Gastroesophageal sphincter (tissue), 4 donors: ENCODE results near the gene COL5A1. TPM values are rescaled to one million over a fixed set of nuclear protein-coding genes. Genes with fewer than 3 reads are reported as not detected.

Experiments
- ATAC-seq: fragments of 150-250 bp; one replicate; pipeline ENCODE4 v1.9.1; 2016; ENCODE audit warnings: mild to moderate bottlenecking, moderate library complexity
- H3K27ac ChIP-seq, 4 donors: fragments of 200-600 bp; sonication (generic) in 3 of 4; 1 replicate in 3 of 4; 2 replicates in 1 of 4; pipeline ENCODE4 v1.5.1; 2016 to 2019
- H3K27me3 ChIP-seq: fragments of 200-600 bp; sonication (generic); one replicate; pipeline ENCODE4 v1.5.1; 2019
- H3K36me3 ChIP-seq, 2 donors: fragments of 200-600 bp; sonication (generic); one replicate each; pipeline ENCODE4 v1.5.1; 2019; ENCODE audit warnings: control low read depth in 1 of 2
- H3K4me1 ChIP-seq, 3 donors: fragments of 200-600 bp; sonication (generic); 1 replicate in 2 of 3; 2 replicates in 1 of 3; pipeline ENCODE4 v1.5.1; 2016 to 2019; ENCODE audit warnings: control low read depth in 2 of 3
- H3K4me3 ChIP-seq, 2 donors: fragments of 200-600 bp; sonication (generic); one replicate each; pipeline ENCODE4 v1.5.1; 2019; ENCODE audit warnings: mild to moderate bottlenecking in 1 of 2, moderate library complexity in 1 of 2
- H3K9me3 ChIP-seq, 3 donors: fragments of 200-600 bp; sonication (generic); one replicate each; pipeline ENCODE4 v1.5.1; 2017 to 2019; ENCODE audit warnings: control low read depth in 2 of 3
- CTCF ChIP-seq, 4 experiments: fragments of 200-600 bp in 2 of 4; fragments of 450-650 bp in 2 of 4; sonication (generic) in 1 of 4; IDR thresholded peaks; one replicate each; pipeline ENCODE4 v1.5.1; 2017 to 2019; ENCODE audit warnings: antibody characterized with exemption in 4 of 4, mild to moderate bottlenecking in 2 of 4, moderate library complexity in 2 of 4
- EP300 ChIP-seq: sonication (generic); formaldehyde crosslinking; IDR thresholded peaks from one replicate; pipeline ENCODE4 v1.6.1; 2017; ENCODE audit warnings: antibody characterized with exemption, mild to moderate bottlenecking
- POLR2A ChIP-seq, 2 donors: fragments of 450-650 bp; IDR thresholded peaks; one replicate each; pipeline ENCODE4 v1.6.1; 2017; ENCODE audit warnings: antibody characterized with exemption in 2 of 2, mild to moderate bottlenecking in 2 of 2, moderate library complexity in 1 of 2
- POLR2AphosphoS5 ChIP-seq: sonication (generic); formaldehyde crosslinking; IDR thresholded peaks from one replicate; pipeline ENCODE4 v1.6.1; 2017; ENCODE audit warnings: antibody characterized with exemption
- WGBS, 2 donors: methylation state at CpG; one replicate each; pipeline ENCODE4 v1.1.5; 2018; ENCODE audit warnings: low coverage in 1 of 2; 5-methylcytosine and 5-hydroxymethylcytosine counted together
- total RNA-seq, 4 donors: library from RNA; depleted of rRNA; stranded (reverse); fragments of >200 nt; gene quantifications; one replicate each; pipeline ENCODE4 v1.1.0, GENCODE V29; 2016

The COL5A1 gene
- total RNA-seq, 4 donors from 2014 or later = 48.5 to 86.4 (median 74.9) TPM

- Histone ChIP-seq H3K4me1 (peaks cover 0 to 29% (median 7%) of the 10 kb centered on the region in 3 donors), H3K36me3 (peaks cover 0 to 92% of the 10 kb centered on the region in 2 donors), H3K4me3 (no peak overlapping the region), H3K27ac (peak overlapping the region in 1 of 4 donors; percentile 42), H3K27me3 (no peaks in the 10 kb centered on the region), H3K9me3 (no peaks in the 10 kb centered on the region)
- TF ChIP-seq POLR2A (IDR thresholded peaks at IDR 0.05) (no peak), POLR2AphosphoS5 (no peak), CTCF (IDR thresholded peaks at IDR 0.05) (no peak), EP300 (no peak)
- ATAC-seq = no peak
- 52 to 58% methylated on average over 3 to 8 of the region's 11 CpGs for WGBS, 2 donors
Observed at GRCh38 chr9:134812343-134812673, 170.7 kb downstream of the COL5A1 start.

GRCh38 chr9:134813841-134814240 is 172.2 kb downstream of the COL5A1 start:
- WGBS, 2 donors = no CpG with 5 or more reads among the region's 19 CpGs
- Histone ChIP-seq H3K9me3 (no peaks in the 10 kb centered on the region), H3K4me1 (peaks cover 0 to 14% (median 0%) of the 10 kb centered on the region in 3 donors), H3K27me3 (no peaks in the 10 kb centered on the region), H3K27ac (no peak overlapping the region), H3K4me3 (no peak overlapping the region), H3K36me3 (peaks cover 0 to 100% of the 10 kb centered on the region in 2 donors)
- ATAC-seq = no peak
- no peak for TF ChIP-seq POLR2AphosphoS5

- Histone ChIP-seq H3K36me3 (peaks cover 0 to 100% of the 10 kb centered on the region in 2 donors), H3K27ac (no peak overlapping the region), H3K27me3 (no peaks in the 10 kb centered on the region), H3K4me1 (peaks cover 0 to 11% (median 0%) of the 10 kb centered on the region in 3 donors), H3K9me3 (no peaks in the 10 kb centered on the region), H3K4me3 (no peak overlapping the region)
- no peak for ATAC-seq
- WGBS, 2 donors = 88% methylated on average over 3 of the region's 16 CpGs; no CpG with 5 or more reads in 1 of the 2 donors
- TF ChIP-seq POLR2A (IDR thresholded peaks at IDR 0.05) = no peak
- TF ChIP-seq POLR2AphosphoS5 = no peak
Observed at GRCh38 chr9:134814598-134815215, 173.1 kb downstream of the COL5A1 start.

GRCh38 chr9:134815435-134816214 is 174.0 kb downstream of the COL5A1 start:
- Histone ChIP-seq H3K4me3 (no peak overlapping the region), H3K4me1 (peaks cover 0 to 11% (median 0%) of the 10 kb centered on the region in 3 donors), H3K27me3 (no peaks in the 10 kb centered on the region), H3K9me3 (no peaks in the 10 kb centered on the region), H3K36me3 (peaks cover 0 to 100% of the 10 kb centered on the region in 2 donors), H3K27ac (no peak overlapping the region)
- no peak for TF ChIP-seq EP300
- 87 to 92% methylated on average over 4 of the region's 16 CpGs for WGBS, 2 donors
- no peak for ATAC-seq

GRCh38 chr9:134816264-134816663 is 174.7 kb downstream of the COL5A1 start:
- no peak overlapping the region for H3K4me3 ChIP-seq
- no peaks in the 10 kb centered on the region for H3K9me3 ChIP-seq
- 91 to 100% methylated on average over 5 to 7 of the region's 16 CpGs for WGBS, 2 donors
- H3K36me3 ChIP-seq = peaks cover 0 to 100% of the 10 kb centered on the region in 2 donors
- no peak for TF ChIP-seq EP300
- no peak for TF ChIP-seq CTCF (IDR thresholded peaks at IDR 0.05)
- no peak for TF ChIP-seq POLR2AphosphoS5
- no peak overlapping the region for H3K27ac ChIP-seq
- no peaks in the 10 kb centered on the region for H3K27me3 ChIP-seq
- ATAC-seq = no peak
- H3K4me1 ChIP-seq = peaks cover 0 to 4% (median 0%) of the 10 kb centered on the region in 3 donors

- Histone ChIP-seq H3K27ac (no peak overlapping the region), H3K9me3 (no peaks in the 10 kb centered on the region), H3K4me1 (no peaks in the 10 kb centered on the region), H3K4me3 (no peak overlapping the region), H3K36me3 (peaks cover 0 to 100% of the 10 kb centered on the region in 2 donors), H3K27me3 (no peaks in the 10 kb centered on the region)
- no CpG with 5 or more reads among the region's 29 CpGs for WGBS, 2 donors
- TF ChIP-seq EP300 = no peak
- ATAC-seq = no peak
Observed at GRCh38 chr9:134818000-134818568, 176.5 kb downstream of the COL5A1 start.

- Histone ChIP-seq H3K36me3 (peaks cover 0 to 100% of the 10 kb centered on the region in 2 donors), H3K27ac (no peak overlapping the region), H3K4me1 (no peaks in the 10 kb centered on the region), H3K9me3 (no peaks in the 10 kb centered on the region), H3K27me3 (no peaks in the 10 kb centered on the region), H3K4me3 (no peak overlapping the region)
- no peak for TF ChIP-seq EP300
- no peak for TF ChIP-seq POLR2A (IDR thresholded peaks at IDR 0.05)
- TF ChIP-seq CTCF (IDR thresholded peaks at IDR 0.05) = no peak
- no peak for TF ChIP-seq POLR2AphosphoS5
- no CpG with 5 or more reads among the region's 16 CpGs for WGBS, 2 donors
- ATAC-seq = no peak
Observed at GRCh38 chr9:134818591-134818990, 177.0 kb downstream of the COL5A1 start.
